Spinal cord (tissue), 10 donors: ENCODE data around the gene PRKAB2. TPM values are rescaled to one million over a fixed set of nuclear protein-coding genes. Genes with fewer than 3 reads are reported as not detected.
"Not testable (repeated sequence)": the region's sequence is repeated elsewhere in the genome, so short reads cannot be mapped to it uniquely, and the experiment has no call there.

Source experiments
- DNase-seq, 6 donors: peaks; one replicate each; pipeline versions ENCODE4 v3.0.0 to v3.0.0-alpha.2; 2013 to 2015; ENCODE audit warnings: low spot score in 6 of 6, low read depth in 4 of 6
- H3K27ac ChIP-seq: one replicate; pipeline ENCODE4 v1.5.1; 2013; ENCODE audit warnings: low read depth, low read length, control low read depth
- H3K27me3 ChIP-seq: one replicate; pipeline ENCODE4 v1.6.1; 2013; ENCODE audit warnings: low read length; ENCODE audit not compliant: control insufficient read depth, insufficient read depth
- H3K36me3 ChIP-seq: one replicate; pipeline ENCODE4 v1.6.1; 2013; ENCODE audit warnings: low read length; ENCODE audit not compliant: control insufficient read depth, insufficient read depth
- H3K4me1 ChIP-seq: one replicate; pipeline ENCODE4 v1.6.1; 2013; ENCODE audit warnings: low read length; ENCODE audit not compliant: control insufficient read depth, insufficient read depth
- H3K4me3 ChIP-seq: one replicate; pipeline ENCODE4 v1.5.1; 2013; ENCODE audit warnings: low read depth, low read length, control low read depth
- H3K9me3 ChIP-seq: one replicate; pipeline ENCODE4 v1.6.1; 2013; ENCODE audit warnings: low read length; ENCODE audit not compliant: control insufficient read depth, insufficient read depth
- WGBS: methylation state at CpG from one replicate; pipeline ENCODE4 v1.1.5; 2013; ENCODE audit warnings: missing lambda C conversion rate; ENCODE audit not compliant: insufficient coverage; 5-methylcytosine and 5-hydroxymethylcytosine counted together
- polyA plus RNA-seq, 2 donors: library from polyadenylated mRNA; unstranded; fragments of 120-200 nt; gene quantifications; one replicate each; pipeline ENCODE4 v1.2.1, GENCODE V29; 2013; ENCODE audit not compliant: insufficient read length in 2 of 2
- total RNA-seq, 2 donors: library from RNA; depleted of rRNA in 1 of 2; stranded (reverse); fragments of 120-200 nt in 1 of 2; fragments of >200 nt in 1 of 2; gene quantifications; one replicate each; pipeline versions ENCODE4 v1.2.3 to v1.2.4, GENCODE V29; 2013 to 2014
- donor health status: healthy.

PRKAB2 gene
- total and polyA plus RNA-seq, 4 donors: 22.8 to 33.9 (median 31.6) TPM

DNA sequence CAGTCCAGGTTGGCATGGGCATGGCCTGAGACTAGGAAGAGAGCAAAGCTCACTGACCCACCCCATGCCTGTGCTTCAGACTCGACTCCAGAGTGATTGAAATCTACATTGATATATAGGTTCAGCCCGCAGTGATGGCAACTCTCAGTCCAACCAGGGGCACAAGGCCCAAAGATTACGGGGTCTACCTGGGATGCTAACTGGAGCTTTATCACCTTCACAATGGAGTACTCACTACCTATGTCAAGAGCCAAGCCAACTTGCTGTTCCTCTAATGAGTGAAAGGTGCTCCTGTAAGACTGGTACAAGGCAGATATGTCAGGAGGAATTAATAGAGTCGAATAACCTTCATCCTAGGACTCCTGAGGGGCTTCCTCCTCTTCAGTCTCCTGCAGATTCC lies 57.2 kb downstream of the PRKAB2 start:
- not testable (repeated sequence) for H3K27me3 ChIP-seq, DNase-seq, H3K27ac ChIP-seq, H3K4me3 ChIP-seq, H3K36me3 ChIP-seq, H3K4me1 ChIP-seq, H3K9me3 ChIP-seq
- WGBS: no CpG with 5 or more reads among the region's 4 CpGs

DNA sequence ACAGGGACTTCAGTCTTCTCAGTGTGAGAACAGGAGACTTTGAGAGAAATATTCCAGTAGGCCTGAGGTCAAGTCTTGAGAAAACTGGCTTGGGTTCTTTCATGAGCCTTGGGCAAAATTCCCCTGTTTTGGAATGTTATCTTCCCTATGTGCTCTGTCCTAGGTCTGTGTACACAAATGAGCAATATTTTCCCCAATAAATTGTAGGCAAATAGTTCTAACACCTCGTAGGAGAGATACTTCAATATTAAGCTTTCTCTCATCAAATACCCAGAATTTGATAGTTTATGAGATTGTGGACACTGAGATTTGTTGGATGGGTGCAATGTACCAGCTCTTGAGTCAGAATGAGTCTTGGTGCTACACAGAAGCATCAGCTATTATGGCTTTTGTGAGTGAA lies 57.9 kb downstream of the PRKAB2 start:
- H3K27me3 ChIP-seq, H3K36me3 ChIP-seq, H3K27ac ChIP-seq, H3K4me1 ChIP-seq, H3K9me3 ChIP-seq, DNase-seq, H3K4me3 ChIP-seq: not testable (repeated sequence)
- WGBS: no CpG with 5 or more reads among the region's 1 CpG

DNA sequence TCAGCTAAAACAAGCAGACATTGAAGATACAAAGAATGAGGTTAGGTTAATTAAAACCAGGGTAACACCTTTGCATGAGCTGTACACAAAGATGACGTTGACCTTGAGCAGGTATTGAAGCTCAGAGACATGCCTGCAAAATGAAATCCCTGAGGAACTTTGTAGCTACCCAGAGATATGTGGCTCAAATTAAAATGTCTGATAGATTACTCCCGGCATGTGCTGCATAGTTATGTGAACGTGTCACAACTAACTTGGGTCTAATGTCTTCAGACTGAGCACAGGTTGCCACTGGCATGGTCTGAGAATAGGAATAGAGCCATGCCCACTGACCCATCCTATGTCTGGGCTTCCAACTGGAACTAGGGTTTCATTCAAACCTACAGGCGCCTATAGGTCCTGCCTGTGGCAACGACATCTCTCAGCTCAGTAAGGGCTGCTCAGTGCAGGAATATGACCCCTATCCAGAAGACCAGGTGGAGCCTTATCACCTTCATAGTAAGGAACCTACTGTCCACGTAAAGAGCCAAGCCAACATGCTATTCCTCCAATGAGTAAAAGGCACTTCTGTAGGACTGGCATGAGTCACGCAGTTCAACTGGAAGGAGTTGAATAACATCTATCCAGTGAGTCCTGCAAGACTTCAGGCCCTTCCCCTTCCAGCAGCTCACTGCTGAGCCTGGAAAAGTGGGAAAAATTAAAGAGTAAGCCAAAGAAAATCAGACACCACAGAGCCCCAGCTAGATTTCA lies 60.7 kb downstream of the PRKAB2 start:
- Histone ChIP-seq H3K9me3 (no peaks in the 10 kb centered on the region), H3K4me3 (no peak overlapping the region), H3K4me1 (no peaks in the 10 kb centered on the region), H3K27ac (no peak overlapping the region), H3K36me3 (no peaks in the 10 kb centered on the region), H3K27me3 (no peaks in the 10 kb centered on the region)
- DNase-seq: no peak
- 92% methylated on average over 6 of the region's 7 CpGs for WGBS

DNA sequence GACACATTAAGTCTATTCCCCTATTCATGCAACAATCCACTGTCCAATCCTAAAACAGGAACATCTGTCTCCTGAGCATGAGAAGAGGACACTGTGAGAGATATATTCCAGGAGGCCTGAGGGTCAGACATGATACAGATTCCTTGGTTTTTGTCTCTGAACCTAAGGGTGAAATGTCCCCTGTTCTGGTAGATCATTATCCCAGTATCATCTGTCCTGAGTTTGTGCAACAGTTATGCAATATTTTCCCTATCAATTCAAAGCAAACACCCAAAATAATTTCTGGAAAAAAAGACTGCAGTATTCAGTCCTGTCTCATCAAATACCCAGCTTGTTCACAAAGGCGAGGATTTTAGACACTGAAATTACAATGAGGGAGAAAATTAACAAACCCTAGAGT lies 61.4 kb downstream of the PRKAB2 start:
- H3K36me3 ChIP-seq: no peaks in the 10 kb centered on the region
- no peaks in the 10 kb centered on the region for H3K4me1 ChIP-seq
- no peak overlapping the region for H3K4me3 ChIP-seq
- H3K9me3 ChIP-seq: no peaks in the 10 kb centered on the region
- no peak for DNase-seq
- H3K27ac ChIP-seq: no peak overlapping the region
- H3K27me3 ChIP-seq: no peaks in the 10 kb centered on the region
- no CpG with 5 or more reads among the region's 1 CpG for WGBS

DNA sequence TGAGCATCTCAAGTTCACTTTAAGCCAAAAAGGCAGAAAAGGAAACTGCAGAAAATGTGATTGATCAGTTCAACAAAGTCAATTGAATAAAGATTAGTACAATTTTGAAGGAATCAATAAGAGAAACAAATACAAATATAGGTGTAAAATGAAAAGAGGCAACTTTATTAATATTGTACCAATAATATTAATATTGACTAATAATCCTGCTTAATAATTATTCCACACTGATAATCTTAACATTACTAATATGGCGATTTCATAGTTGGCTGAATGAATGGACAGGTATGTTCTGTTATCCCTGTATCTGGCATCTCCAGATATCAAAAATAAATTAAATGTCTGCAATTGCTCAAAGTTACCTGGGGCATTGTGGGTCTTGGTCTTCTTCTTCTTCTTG lies 61.8 kb downstream of the PRKAB2 start:
- H3K27me3 ChIP-seq: no peaks in the 10 kb centered on the region
- no CpG with 5 or more reads among the region's 1 CpG for WGBS
- no peak for DNase-seq
- no peak overlapping the region for H3K4me3 ChIP-seq
- H3K36me3 ChIP-seq: no peaks in the 10 kb centered on the region
- H3K27ac ChIP-seq: no peak overlapping the region
- H3K4me1 ChIP-seq: no peaks in the 10 kb centered on the region
- H3K9me3 ChIP-seq: no peaks in the 10 kb centered on the region

DNA sequence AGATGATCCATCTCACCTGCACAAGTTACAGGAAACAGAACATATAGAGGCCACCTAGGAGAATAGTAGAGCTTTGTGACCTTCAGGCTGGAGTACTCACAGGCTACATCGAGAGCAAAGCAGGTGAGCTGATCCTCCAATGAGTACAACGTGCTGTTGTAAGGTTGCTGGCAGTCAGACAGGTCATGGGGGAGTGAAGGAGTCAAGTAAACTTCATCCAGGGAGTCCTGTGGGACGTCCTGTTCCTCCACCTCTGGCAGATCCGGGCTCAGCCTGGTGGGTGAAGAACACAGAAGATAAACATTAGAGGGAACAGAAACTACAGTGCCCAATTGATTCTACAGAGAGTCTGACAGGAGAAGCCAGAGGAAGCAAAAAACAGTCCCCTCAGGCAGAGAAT lies 62.5 kb downstream of the PRKAB2 start:
- no peaks in the 10 kb centered on the region for H3K27me3 ChIP-seq
- H3K27ac ChIP-seq: no peak overlapping the region
- WGBS: 77% methylated on average over 3 of the region's 4 CpGs
- H3K9me3 ChIP-seq: no peaks in the 10 kb centered on the region
- DNase-seq: no peak
- no peaks in the 10 kb centered on the region for H3K4me1 ChIP-seq
- no peak overlapping the region for H3K4me3 ChIP-seq
- H3K36me3 ChIP-seq: no peaks in the 10 kb centered on the region

DNA sequence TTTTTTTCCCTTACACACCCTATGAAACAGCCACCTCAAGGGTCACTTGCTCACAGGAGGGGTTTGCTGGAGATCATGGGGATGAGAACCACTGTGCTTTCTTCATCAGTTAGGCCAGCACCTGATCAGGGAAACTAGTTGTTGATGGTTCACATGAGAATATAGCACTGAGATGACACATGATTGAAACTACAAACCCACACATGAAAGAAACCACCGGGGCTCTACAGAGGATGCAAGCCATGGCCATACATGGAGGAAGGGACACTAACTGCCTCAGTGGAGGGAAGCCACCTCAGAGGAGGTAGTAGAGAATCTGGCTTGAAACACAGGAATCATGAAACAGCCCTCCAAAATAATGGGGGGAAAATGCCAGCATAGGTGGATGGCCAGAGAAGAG lies 63.2 kb downstream of the PRKAB2 start:
- no peaks in the 10 kb centered on the region for H3K4me1 ChIP-seq
- H3K27me3 ChIP-seq: no peaks in the 10 kb centered on the region

DNA sequence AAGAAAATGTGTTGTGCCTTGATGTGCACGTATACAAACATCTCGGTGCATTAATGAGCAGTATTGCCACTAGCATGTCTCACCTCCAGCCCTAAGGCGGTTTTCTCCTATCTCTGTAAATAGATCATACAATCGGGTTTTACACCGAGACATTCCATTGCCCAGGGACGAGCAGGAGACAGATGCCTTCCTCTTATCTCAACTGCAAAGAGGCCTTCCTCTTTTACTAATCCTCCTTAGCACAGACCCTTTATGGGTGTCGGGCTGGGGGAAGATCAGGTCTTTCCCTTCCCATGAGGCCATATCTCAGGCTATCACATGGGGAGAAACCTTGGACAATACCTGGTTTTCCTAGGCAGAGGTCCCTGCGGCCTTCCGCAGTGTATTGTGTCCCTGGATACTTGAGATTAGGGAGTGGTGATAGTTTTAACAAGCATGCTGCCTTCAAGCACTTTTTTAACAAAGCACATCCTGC lies 65.8 kb downstream of the PRKAB2 start:
- 82% methylated on average over 3 of the region's 9 CpGs for WGBS
- not testable (repeated sequence) for DNase-seq, H3K27ac ChIP-seq

More for the DNA sequence above, 63.2 kb downstream of the PRKAB2 start:
- no peak overlapping the region for H3K27ac ChIP-seq
- H3K9me3 ChIP-seq: no peaks in the 10 kb centered on the region
- H3K36me3 ChIP-seq: no peaks in the 10 kb centered on the region
- no peak overlapping the region for H3K4me3 ChIP-seq
- WGBS: no CpG with 5 or more reads among the region's 1 CpG
- no peak for DNase-seq

DNA sequence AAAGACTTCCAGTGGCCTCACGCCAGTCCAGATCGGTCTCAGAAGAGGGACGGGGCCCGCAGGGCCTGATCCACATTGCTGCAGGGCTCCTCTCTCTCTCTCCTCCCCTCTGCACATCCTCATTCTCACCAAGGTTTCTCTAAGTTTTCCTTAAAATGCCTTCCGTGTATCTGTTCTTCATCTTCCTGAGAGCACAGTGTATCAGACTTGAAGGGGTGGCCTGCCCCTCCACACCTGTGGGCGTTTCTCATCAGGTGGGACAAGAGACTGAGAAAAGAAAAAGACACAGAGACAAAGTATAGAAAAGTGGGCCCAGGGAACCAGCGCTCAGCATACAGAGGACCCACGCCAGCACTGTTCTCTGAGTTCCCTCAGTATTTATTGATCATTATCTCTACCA lies 66.4 kb downstream of the PRKAB2 start:
- Histone ChIP-seq H3K4me3 (no peak overlapping the region), H3K9me3 (no peaks in the 10 kb centered on the region), H3K27me3 (no peaks in the 10 kb centered on the region), H3K36me3 (no peaks in the 10 kb centered on the region), H3K27ac (no peak overlapping the region), H3K4me1 (no peaks in the 10 kb centered on the region)
- DNase-seq: no peak
- 93% methylated on average over 4 of the region's 8 CpGs for WGBS

More for the DNA sequence above, 65.8 kb downstream of the PRKAB2 start:
- H3K9me3 ChIP-seq, H3K4me3 ChIP-seq, H3K27me3 ChIP-seq, H3K36me3 ChIP-seq, H3K4me1 ChIP-seq: not testable (repeated sequence)
